SIG-M5 treated with dmso at 0.1 percent for 504 hours (cell line): ENCODE results near the gene AMFR.
"Not testable (repeated sequence)": the region's sequence is repeated elsewhere in the genome, so short reads cannot be mapped to it uniquely, and the experiment has no call there.

Experiments used
- DNase-seq: peaks from one replicate; lab custom pipeline; 2025; ENCODE audit not compliant: unreplicated experiment; lab: John Stamatoyannopoulos, UW

Gene AMFR

DNA sequence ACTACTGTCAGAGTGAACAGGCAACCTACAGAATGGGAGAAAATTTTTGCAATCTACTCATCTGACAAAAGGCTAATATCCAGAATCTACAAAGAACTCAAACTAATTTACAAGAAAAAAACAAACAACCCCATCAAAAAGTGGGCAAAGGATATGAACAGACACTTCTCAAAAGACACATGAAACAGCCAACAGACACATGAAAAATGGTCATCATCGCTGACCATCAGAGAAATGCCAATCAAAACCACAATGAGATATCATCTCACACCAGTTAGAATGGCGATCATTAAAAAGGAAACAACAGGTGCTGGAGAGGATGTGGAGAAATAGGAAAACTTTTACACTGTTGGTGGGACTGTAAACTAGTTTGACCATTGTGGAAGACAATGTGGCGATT is 28.6 kb downstream of the AMFR start:
- DNase-seq, result not testable (repeated sequence)

DNA sequence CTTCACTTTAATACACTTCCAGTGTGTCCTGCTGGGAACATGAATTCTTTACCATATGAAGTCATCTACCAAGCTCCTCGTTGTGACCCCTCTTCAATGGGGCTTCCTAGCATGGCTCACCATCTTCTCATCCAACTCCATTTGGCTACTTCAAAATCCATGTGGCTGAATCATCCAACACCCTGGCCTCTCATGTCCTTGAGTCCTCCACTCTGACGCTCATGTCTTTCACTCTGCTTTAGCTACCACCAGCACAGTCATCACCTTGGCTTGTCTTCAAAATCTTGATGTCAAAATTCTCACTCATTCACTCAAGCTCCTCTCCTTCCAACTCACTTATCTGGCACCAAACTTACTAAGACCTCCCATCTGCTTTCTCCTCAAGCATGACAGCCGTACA is 35.8 kb downstream of the AMFR start:
- DNase-seq, result no peak

DNA sequence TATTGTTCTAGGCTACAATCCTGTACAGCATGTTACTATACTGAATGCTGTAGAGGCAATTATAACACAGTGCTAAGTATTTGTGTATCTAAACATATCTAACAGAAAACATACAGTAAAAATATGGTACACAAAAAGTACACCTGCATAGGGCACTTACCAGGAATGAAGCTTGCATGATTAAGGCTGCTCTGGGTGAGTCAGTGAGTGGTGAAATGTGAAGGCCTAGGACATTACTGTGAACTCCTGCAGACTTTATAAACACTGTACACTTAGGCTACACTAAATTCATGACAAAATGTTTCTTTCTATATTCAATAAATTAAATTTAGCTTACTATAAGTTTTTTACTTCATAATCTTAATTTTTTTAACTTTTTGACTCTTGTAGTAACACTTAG is 37.1 kb downstream of the AMFR start:
- no peak for DNase-seq

DNA sequence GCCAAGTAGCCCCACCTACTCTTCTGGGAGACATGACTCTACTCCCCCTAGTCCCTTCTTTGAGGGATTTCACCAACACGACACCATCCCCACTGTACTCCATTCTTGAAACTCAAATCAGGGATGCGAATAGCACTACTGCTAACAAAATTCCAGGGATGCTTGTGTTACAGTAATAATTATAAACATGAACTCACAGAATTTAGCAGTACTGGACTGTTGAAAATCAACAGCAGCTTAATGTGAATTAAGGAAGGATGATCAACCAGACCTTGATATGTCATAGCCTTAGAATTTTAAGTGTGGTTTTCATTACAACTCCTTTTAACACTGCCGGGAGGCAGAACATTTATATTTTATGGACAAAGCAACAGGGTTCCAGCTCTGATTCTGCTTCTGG is 37.9 kb downstream of the AMFR start:
- no peak for DNase-seq

DNA sequence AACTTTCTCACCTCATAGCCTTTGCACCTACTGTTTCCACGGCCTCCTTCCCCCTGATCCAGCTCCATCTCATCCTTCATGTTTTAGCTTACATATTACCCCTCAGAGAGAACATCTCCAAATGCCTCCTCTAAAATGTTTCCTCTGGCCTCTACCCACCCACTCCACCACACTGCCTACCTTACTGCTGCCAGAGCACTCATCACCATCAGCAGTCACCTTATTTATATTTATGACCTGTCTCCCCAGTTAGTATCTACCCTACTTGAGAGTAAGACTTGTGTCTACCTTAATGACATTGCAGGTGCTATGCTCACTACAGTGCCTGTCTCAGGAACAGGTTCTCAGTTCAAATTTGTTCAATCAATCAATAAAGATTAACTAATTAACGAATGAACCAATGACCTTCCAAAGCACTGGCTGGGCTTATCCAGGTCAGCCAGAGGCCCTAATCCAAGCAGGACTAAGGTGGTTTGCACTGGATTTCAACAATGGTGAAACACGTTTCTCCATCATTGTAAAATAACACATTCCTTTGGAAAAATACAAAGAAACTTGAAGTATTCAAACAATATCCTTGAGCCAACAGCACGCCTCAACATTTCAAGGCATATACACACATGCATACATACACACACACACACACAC is 41.1 kb downstream of the AMFR start:
- DNase-seq, result no peak

DNA sequence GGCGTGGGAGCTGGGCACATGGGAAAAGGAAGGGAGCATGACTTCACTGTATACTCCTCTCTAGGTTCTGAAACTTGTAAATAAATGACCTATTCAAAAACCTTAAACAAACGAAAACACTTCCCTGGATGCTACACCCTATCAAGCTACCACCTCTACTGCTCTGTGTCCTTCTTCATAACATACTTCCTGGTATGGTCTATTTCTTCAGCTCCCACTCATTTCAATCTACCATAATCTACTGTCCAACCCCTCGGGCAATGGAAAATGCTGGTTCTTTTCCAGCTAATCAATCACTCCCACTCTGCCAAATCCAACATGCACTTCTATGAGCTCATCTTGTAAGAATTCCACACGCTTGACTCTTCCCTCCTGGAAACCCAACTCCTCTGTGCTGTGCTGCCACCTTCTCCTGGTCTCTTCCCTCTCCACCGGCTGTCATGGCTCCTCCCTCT is 42.4 kb downstream of the AMFR start:
- DNase-seq, result no peak

DNA sequence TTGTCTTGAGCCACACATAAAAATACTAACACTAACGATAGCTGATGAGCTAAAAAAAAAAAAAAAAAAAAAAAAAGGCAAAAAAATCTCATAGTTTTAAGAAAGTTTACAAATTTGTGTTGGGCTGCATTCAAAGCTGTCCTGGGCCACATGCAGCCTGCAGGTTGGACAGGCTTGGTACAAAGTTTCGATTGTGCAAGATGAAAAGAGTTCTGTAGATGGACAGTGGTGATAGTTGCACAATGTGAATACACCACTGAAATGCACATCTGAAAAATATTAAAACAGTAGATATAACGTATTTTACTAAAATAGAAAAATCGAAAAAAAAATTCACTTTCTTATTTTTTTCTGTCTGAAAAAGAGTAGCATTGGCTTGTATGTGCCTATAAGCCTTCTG is 42.9 kb downstream of the AMFR start:
- no peak for DNase-seq

DNA sequence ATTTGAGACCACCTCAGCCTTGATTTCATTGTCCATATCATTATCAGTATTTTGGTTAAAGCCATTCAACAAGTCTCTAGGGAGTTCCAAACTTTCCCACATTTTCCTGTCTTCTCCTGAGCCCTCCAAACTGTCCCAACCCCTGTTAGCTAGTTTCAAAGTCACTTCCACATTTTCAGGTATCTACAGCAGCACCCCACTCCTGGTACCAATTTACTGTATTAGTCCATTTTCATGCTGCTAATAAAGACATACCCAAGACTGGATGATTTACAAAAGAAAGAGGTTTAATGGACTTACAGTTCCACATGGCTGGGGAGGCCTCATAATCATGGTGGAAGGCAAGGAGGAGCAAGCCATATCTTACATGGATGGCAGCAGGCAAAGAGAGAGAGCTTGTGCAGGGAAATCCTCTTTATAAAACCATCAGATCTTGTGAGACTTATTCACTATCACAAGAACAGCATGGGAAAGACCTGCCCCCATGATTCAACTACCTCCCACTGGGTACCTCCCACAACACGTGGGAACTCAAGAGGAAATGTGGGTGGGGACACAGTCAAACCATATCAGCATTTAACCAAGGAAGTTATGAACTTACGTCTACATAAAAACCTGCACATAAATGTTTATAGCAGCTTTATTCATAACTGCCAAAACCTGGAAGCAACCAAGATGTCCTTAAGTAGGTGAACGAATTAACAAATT is 44.4 kb downstream of the AMFR start:
- DNase-seq, result not testable (repeated sequence)

DNA sequence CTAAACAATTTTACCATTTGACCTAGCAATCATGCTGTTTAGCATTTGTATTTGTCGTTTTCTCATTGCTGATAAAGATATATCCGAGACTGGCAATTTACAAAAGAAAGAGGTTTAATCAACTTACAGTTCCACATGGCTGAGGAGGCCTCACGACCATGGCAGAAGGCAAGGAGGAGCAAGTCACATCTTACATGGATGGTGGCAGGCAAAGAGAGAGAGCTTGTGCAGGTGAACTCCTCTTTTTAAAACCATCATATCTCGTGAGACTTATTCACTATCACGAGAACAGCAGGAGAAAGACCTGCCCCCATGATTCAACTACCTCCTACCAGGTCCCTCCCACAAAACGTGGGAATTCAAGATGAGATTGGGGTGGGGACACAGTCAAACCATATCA is 46.3 kb downstream of the AMFR start:
- DNase-seq, result not testable (repeated sequence)

DNA sequence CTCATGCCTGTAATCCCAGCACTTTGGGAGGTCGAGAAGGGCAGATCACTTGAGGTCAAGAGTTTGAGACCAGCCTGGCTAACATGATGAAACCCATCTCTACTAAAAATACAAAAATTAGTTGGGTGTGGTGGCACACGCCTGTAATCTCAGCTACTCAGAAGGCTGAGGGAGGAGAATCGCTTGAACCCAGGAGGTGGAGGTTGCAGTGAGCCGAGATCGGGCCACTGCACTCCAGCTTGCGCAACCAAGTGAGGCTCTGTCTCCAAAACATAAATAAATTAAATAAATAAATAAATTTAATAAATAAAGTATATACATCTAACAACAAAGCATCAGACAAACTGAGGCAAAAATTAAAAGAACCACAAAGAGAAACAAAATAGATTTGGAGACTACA is 49.6 kb downstream of the AMFR start:
- DNase-seq, result not testable (repeated sequence)

DNA sequence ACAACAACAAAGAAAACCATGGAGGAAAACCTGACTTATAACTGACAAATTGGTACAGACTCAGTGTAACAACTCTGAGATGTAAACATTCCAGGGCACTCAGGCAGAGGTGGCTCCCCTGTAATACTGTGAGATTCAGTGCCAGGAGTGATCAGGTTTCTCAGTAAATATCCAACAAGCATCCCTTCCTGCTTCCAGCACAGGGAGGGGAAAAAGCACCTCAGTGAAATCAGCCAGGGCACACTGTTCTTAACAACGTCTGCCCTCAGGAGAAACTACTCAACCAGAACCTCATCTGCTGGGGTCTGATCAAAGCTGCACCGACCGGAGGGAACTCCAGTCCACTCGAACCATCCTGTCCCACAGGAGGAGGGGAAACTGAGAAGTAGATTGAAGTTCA is 52.3 kb downstream of the AMFR start:
- no peak for DNase-seq

DNA sequence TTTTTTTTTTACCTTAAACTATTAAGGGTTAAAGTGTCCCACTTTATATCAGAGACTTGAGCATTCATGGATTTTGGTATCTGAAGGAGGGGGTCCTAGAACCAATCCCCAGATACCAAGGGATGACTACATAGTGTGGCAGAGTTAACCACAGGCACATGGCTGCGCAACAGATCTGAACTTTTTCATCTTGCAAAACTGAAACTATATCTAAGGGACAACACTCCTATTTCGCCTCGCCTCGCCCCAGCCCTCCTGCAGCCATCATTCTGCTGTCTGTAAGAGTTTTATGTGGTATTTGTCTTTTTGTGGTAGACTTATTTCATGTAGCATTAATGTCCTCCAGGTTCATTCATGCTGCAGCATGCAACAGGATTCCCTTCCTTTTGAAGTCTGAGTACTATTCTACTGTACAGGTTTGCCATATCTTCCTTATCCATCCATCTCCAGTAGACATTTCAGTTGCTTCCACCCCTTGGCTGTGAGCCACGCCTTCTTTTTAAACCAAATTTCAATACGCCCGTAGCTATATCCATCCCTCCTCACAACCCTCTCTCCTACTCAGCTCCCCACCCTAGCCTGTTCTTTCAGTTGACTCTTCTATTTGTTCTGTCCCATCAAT is 53.2 kb downstream of the AMFR start:
- no peak for DNase-seq

DNA sequence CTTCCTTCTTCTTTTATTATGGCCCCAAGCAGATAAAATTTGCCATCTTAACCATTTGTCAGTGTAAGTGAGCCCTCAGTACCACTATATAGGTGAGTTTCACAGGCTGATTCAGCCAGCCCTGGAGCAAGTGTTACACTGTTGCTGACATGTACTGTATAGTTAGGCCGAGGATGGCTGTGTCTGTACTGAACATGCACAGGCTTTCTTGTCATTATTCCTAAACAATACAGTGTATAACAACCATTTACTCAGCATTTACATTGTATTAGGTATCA is 53.7 kb downstream of the AMFR start:
- no peak for DNase-seq

DNA sequence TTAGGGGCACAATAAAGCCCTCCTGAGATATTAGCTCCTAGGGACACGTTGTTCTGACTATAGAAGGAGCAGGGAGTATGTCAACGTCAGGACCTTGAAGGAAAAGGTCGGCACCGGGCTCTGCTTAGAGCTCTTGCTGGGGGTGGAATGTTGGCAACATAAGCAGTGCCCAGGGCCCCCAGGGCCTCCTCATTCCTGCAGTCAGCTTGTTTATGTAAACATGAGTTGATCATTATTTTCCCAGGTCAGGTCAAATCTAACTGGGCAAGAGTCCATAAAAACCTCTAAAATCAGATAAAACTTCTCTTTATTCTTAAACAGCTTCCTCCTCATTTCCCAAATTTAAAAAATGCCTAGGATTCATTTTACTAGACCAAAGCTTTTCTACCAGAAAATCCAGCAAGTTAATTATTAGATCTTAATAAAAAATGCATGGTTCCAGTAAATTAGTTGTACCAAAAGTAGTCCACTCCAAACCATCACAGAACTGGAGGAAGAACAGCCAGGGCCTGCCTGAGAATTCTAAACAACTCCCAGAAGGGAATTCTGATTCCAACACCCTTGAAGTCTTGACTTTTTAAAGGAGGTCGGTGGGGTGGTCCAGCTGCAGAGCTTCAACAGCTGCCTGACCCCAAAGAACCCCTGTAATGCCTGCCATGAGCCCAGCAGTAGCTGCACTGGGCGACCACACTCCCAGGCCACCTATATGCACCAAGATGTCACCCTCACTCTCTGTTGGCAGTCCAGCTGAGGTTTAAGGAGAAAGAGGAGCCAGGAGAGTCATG is 54.3 kb downstream of the AMFR start:
- no peak for DNase-seq

DNA sequence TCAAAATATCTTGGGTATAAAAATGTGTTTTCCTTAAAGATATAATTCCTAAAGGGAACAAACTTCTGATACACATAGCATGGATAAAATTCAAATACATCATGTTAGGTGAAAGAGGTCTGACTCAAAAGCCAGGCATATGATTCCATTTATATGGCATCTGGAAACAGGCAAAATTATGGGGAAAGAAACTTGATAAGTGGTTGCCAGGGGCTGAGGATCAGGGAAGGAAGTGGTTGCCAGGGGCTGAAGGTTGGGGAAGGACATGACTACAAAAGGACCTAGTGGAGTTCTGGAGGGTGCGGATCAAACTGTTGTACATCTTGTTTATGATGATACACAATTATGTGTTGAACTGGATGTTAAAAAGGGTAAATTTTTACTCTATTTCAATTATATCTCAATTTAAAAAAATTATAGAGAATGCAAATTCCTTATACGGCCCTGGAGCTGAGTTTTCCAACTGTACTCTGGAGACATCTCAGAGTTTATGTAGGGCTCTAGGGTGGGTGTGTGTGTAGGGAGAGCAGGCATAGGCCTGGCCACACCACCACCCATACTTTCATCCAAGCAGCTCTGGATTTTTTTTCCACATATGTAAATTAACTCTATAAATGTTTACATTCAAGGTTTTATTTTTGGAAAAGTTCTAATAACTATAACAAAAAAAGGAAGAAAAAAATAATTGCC is 55.0 kb downstream of the AMFR start:
- DNase-seq, result no peak

DNA sequence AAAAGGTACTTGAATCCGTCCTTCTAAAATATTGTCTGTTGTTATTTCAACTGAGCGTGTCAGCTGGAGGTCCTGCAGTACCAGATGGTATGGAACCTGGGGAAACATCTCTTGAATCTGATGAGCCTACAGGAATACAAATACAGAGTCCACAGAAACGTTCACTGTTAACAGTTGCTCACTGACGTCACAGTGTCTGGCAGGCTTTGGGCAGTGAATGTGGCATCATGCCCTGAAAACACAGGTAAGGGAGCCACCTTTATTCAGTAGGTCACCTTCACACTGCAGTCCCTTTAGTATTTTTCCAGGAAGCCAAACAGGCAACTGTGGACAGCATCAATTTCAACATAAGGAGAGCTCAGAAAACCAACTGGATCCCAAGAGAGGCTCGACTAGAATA is 56.1 kb downstream of the AMFR start:
- DNase-seq, result no peak

DNA sequence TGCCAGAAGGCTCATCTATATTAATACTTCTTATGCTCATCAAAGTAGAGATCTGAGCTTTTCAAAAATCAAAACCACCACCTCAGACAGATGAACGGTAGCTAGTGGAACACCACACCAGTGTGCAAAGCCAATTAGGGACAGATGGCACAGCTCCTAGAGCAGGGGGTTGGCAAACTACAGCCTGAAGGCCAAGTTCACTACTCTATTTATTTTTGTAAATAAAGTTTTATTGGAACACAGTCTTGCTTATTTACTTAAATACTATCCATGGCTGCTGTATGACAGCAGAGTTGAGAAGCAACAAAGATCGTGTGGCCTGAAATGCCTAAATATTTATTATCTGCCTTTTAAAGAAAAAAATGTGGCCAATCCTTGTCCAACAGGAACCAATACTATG is 56.8 kb downstream of the AMFR start:
- DNase-seq, result no peak

DNA sequence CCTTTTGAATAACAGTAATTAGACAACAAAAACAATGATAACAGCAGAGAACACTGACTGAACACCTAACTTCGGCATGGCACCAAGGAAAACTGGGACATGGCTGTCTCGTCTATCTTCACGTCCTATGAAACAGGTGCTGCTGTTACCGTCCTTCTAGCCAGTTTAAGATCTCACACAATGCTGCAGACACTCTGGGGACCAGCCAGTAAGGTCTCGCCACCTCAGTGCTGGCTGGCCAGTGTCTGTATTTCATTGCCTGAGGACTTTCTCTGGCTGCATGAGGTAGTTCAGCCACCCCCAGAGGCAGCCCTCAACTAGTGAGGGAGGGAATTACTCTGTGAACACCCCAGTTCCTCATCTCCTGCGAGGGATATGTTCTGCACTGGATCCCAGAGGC is 57.6 kb downstream of the AMFR start:
- DNase-seq, result no peak

DNA sequence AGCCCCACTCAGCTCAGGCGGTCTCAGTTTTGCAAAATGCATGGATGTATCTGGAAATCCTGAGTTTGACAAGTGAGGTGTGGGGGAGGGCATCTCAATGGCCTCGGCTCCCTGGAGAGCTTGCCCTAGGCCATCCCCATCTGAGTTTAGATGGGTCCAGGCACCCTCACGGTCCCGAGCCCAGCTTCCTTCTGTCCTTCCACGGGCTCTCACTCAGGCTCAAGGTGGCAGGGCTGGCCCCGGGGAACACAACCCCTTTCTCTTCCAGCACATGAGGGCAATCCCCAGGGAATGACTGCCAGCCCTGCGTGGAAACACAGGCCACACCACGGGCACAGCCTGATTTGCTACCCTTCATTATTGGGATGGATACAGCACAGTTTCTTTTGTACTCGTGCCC is 58.4 kb downstream of the AMFR start:
- DNase-seq, result no peak

DNA sequence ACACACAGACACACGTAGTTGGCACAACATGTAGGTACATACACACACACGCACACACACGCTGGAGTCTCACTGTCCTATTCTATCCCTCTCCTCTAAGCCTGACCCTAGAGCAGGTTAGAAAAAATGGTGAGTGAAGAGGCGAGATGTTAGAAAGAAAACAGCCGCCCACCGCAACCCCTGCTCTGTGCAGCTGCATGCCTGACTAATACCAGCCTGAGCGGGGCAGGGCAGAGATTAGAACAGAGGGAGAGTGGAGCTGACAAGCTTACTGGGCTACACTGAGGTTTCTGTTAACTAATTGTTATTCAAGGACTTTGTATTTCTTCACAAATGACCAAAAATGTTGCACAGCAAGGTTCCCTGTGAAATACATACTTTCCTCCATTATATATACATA is 59.8 kb downstream of the AMFR start:
- DNase-seq, result no peak

DNA sequence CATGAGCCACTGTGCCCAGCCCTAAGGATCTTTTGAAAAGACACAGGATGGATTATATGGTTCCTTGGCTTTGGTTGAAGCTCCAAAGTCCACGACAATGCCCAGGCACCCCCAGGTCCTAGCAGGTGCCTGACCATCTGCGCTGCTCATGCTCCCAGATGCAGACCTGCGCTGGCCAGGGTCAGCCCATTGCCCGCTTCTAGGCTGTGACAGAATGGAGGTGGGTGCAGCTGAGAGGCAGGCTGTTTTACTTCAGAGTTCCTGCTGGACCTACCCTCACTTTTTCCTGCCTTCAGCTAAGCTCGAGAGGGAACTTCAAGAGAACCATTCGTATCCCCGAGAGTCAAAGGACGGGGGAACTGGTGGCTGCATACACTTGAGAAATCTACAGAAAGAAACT is 60.5 kb downstream of the AMFR start:
- no peak for DNase-seq
